Naive thymus-derived CD4-positive, alpha-beta T cell (primary cell): ENCODE results near the gene BORCS6. TPM values are rescaled to one million over a fixed set of nuclear protein-coding genes. Genes with fewer than 3 reads are reported as not detected.

Source experiments
- ATAC-seq: fragments of 150-1000 bp; cut with Tn5 transposase; 2 replicates; pipeline ENCODE4 v1.10.0; 2021; ENCODE audit warnings: mild to moderate bottlenecking, moderate library complexity
- CTCF ChIA-PET: fragments of 350-600 bp; sonication (Branson Sonifier 250); formaldehyde crosslinking; loops from one replicate; lab custom pipeline; 2021; ENCODE audit warnings: antibody characterized with exemption; lab: Charles Lee
- POLR2A ChIA-PET: fragments of 350-600 bp; sonication (Branson Sonifier 250); formaldehyde crosslinking; loops from one replicate; lab custom pipeline; 2021; ENCODE audit warnings: antibody characterized with exemption, inconsistent platforms; lab: Charles Lee
- DNase-seq, 9 donors: peaks; one replicate each; pipeline versions ENCODE4 v3.0.0 to v3.0.0-alpha.2; 2020 to 2022; ENCODE audit warnings: mixed read lengths in 1 of 9
- H3K27ac ChIP-seq: one replicate; pipeline ENCODE4 v1.7.0; 2013; ENCODE audit warnings: mild to moderate bottlenecking, low read depth, low read length, moderate library complexity
- H3K27me3 ChIP-seq, 2 donors: one replicate each; pipeline ENCODE4 v1.7.0; 2013; ENCODE audit warnings: low read length in 2 of 2, mild to moderate bottlenecking in 2 of 2, moderate library complexity in 2 of 2; ENCODE audit not compliant: control insufficient read depth in 2 of 2, insufficient read depth in 2 of 2
- H3K36me3 ChIP-seq, 3 experiments: 1 replicate in 2 of 3; 2 replicates in 1 of 3; pipeline ENCODE4 v1.7.0; 2013; ENCODE audit warnings: low read length in 3 of 3, mild to moderate bottlenecking in 3 of 3, moderate library complexity in 1 of 3; ENCODE audit not compliant: insufficient read depth in 3 of 3, control insufficient read depth in 2 of 3
- H3K4me1 ChIP-seq, 2 donors: one replicate each; pipeline ENCODE4 v1.7.0; 2013; ENCODE audit warnings: low read length in 2 of 2, mild to moderate bottlenecking in 2 of 2, moderate library complexity in 1 of 2; ENCODE audit not compliant: control insufficient read depth in 2 of 2, insufficient read depth in 2 of 2
- H3K4me3 ChIP-seq: 2 replicates; pipeline ENCODE4 v1.7.0; 2013; ENCODE audit warnings: mild to moderate bottlenecking, low read length
- H3K9me3 ChIP-seq, 3 experiments: 1 replicate in 2 of 3; 2 replicates in 1 of 3; pipeline ENCODE4 v1.7.0; 2013; ENCODE audit warnings: low read length in 3 of 3; ENCODE audit not compliant: control insufficient read depth in 2 of 3
- H3K27ac Mint-ChIP-seq, 9 donors: one replicate each; pipeline ENCODE4 v1.8.0; 2020 to 2022; ENCODE audit warnings: mixed read lengths in 9 of 9, mild to moderate bottlenecking in 8 of 9, moderate library complexity in 5 of 9, inconsistent platforms in 2 of 9
- H3K27me3 Mint-ChIP-seq, 5 donors: one replicate each; pipeline ENCODE4 v1.8.0; 2021 to 2022; ENCODE audit warnings: mixed read lengths in 5 of 5, mild to moderate bottlenecking in 1 of 5
- H3K36me3 Mint-ChIP-seq, 5 donors: one replicate each; pipeline ENCODE4 v1.8.0; 2020 to 2022; ENCODE audit warnings: mixed read lengths in 5 of 5, mild to moderate bottlenecking in 3 of 5, inconsistent platforms in 1 of 5
- H3K4me1 Mint-ChIP-seq, 7 donors: one replicate each; pipeline ENCODE4 v1.8.0; 2020 to 2022; ENCODE audit warnings: mixed read lengths in 7 of 7, mild to moderate bottlenecking in 3 of 7, inconsistent platforms in 1 of 7
- H3K4me3 Mint-ChIP-seq, 10 donors: one replicate each; pipeline ENCODE4 v1.8.0; 2020 to 2022; ENCODE audit warnings: mild to moderate bottlenecking in 10 of 10, mixed read lengths in 10 of 10, moderate library complexity in 6 of 10, inconsistent platforms in 2 of 10
- H3K9me3 Mint-ChIP-seq, 11 donors: one replicate each; pipeline ENCODE4 v1.8.0; 2020 to 2022; ENCODE audit warnings: mixed read lengths in 11 of 11, mild to moderate bottlenecking in 4 of 11, inconsistent platforms in 1 of 11, moderate library complexity in 1 of 11
- intact Hi-C, 2 donors: fragments of 100-400 bp; cut with micrococcal nuclease; formaldehyde crosslinking; loops; one replicate each; pipeline ENCODE4 v1.15.1; 2023
- polyA plus RNA-seq, 2 donors: library from polyadenylated mRNA; unstranded; fragments of 300-500 nt; fragmentation: Illumina TruSeq; gene quantifications; one replicate each; pipeline ENCODE4 v1.2.3, GENCODE V29; 2021
- total RNA-seq, 6 experiments: library from RNA in 5 of 6; stranded (reverse) in 5 of 6; gene quantifications; 1 replicate in 5 of 6; 2 replicates in 1 of 6; pipeline ENCODE4 v1.2.3 and lab custom pipeline; 2021 to 2026

Gene BORCS6
- total and polyA plus RNA-seq, 7 experiments from 2014 or later = 5.4 to 23.7 (median 15.8) TPM

DNA sequence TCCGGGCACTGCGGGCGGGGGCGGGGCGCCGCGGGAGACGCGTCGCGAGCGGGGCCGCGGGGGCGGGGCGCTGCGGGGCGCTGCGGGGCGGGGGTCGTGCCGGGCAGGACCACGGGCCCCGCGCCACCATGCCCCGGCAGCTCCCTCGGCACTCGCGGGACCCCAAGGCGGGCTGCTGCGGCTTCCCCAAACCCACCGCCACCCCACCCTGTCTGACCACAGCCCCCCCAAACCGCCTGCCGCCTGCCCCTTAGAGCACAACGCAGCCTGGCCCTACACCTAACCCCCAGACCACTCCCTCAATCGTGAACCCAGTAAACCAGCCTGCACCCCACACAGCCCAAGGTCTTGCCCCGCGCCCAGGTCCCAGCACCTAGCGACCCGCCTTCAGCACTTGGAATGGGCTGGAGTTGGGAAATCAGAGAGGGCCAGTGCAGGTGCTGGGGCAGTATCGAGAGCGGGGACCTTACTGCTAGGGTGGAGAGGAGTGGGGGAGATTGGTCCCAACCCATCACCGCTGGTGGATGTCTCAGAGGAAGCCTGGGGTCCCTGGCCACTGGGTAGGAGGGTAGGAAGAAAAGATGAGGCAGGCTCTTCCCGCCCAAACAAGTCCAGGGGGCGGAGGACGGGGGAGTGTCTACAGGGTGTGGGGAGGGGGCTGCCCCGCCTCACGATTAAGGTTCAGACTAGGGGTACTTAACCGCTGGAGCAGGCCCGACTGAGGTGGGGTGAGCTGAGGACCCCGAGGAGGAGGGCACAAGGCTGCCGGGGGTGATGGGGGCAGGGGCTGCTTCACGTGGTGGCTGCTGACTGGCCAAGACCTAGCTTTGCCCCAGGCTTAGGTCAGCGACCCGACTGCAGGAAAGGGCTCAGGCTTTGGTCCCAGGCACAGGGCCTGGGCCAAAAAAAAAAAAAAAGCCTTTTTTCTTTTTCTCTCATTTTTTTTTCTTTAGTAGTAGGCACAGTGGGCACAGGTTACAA is 26.7 kb downstream of the BORCS6 start:
- H3K27ac ChIP-seq = peak overlapping the region; percentile 100
- intact Hi-C loops = no loop called here
- peaks cover 0 to 3% of the 10 kb centered on the region in 2 donors for H3K27me3 ChIP-seq
- Mint-ChIP-seq H3K4me3 (peak overlapping the region; percentile 78 to 94 (median 85)), H3K27me3 (no peaks in the 10 kb centered on the region), H3K9me3 (peaks cover 0 to 3% (median 0%) of the 10 kb centered on the region in 11 donors), H3K36me3 (peaks cover 0 to 28% (median 17%) of the 10 kb centered on the region in 5 donors), H3K27ac (peak overlapping the region in 8 of 9 donors; percentile 94 to 99 (median 98)), H3K4me1 (peaks cover 47 to 66% (median 59%) of the 10 kb centered on the region in 7 donors)
- peak; percentile 11 for ATAC-seq
- peak in 5 of 9 donors; percentile 14 to 46 (median 22) for DNase-seq
- H3K9me3 ChIP-seq = no peaks in the 10 kb centered on the region
- peak overlapping the region; percentile 72 for H3K4me3 ChIP-seq
- ChIA-PET CTCF (interaction anchor here (1.0 to 1.5 kb wide), 5 partner anchors 10 to 60 kb away, joined by 3 to 6 read pairs (median 3); no protein-coding TSS in a partner anchor), POLR2A (interaction anchor here (0.6 to 14.5 kb wide), 21 partner anchors 8 to 925 kb away, joined by 3 to 820 read pairs (median 7); partner anchors contain the start of genes ALOXE3, BORCS6, CTC1 and GABARAP)
- peaks cover 41 to 54% of the 10 kb centered on the region in 2 donors for H3K4me1 ChIP-seq
- peaks cover 8 to 26% (median 13%) of the 10 kb centered on the region in 3 experiments for H3K36me3 ChIP-seq

DNA sequence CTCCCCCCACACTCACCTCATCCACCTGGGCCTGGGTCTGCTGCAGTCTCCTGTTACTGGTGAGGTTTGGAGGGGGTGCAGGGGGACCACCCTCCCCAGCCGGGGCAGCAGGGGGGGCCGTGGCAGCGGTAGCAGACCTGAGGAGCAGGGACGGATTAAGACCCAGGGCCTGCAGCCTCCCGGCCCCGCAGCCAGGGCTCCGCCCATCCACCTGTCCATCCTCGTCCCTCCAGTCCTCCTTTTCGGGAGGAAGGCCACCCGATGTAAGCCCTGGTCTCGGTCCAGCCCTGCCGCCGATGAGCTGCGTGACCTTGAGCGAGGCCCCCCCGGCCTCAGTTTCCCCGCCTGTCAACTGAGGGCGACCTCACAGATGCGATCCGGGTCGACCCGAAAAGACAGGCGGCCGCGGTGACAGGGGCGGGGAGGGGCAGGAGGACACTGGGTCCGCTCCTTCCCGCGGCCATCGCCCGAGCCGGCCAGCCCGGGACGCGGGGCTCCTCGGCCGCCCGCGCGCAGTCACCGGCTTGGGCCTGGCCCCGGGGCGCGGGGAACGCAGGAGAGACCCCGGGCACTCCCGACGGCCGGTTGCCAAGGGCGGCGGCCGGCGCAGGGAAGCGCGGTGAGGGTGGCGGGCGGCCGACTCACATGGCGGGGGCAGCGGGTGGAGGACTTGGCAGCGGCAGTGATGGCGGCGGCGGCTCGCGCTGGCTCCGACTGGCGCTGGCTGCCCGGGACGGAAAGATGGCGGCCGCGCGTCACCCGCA is 27.6 kb downstream of the BORCS6 start, which contains the start of gene VAMP2:
Gene VAMP2 (minus strand): TSS at position 716 of the 764 bp plus-strand sequence. CDS start 69 bp downstream, at position 647.
- Mint-ChIP-seq H3K4me1 (peaks cover 46 to 67% (median 59%) of the 10 kb centered on the region in 7 donors), H3K9me3 (peaks cover 0 to 3% (median 0%) of the 10 kb centered on the region in 11 donors), H3K27ac (peak within 1 kb of the TSS in 8 of 9 donors; percentile 94 to 99 (median 98)), H3K36me3 (peaks cover 0 to 29% (median 17%) of the 10 kb centered on the region in 5 donors), H3K27me3 (no peaks in the 10 kb centered on the region), H3K4me3 (peak within 1 kb of the TSS; percentile 78 to 94 (median 90))
- CTCF ChIA-PET = no interaction called here
- DNase-seq (peak; percentile 79 to 94 (median 88)), ATAC-seq (peak; percentile 74)
- H3K27me3 ChIP-seq = peaks cover 0 to 3% of the 10 kb centered on the region in 2 donors
- H3K4me1 ChIP-seq = peaks cover 41 to 56% of the 10 kb centered on the region in 2 donors
- intact Hi-C loops = no loop called here
- H3K27ac ChIP-seq = peak within 1 kb of the TSS; percentile 100
- peaks cover 8 to 26% (median 13%) of the 10 kb centered on the region in 3 experiments for H3K36me3 ChIP-seq
- no peaks in the 10 kb centered on the region for H3K9me3 ChIP-seq
- POLR2A ChIA-PET = interaction anchor here (0.6 to 14.5 kb wide), 9 partner anchors 9 to 475 kb away, joined by 3 to 820 read pairs (median 7); partner anchors contain the start of genes BORCS6, PER1, TMEM107 and TP53
- peak within 1 kb of the TSS; percentile 99 for H3K4me3 ChIP-seq

DNA sequence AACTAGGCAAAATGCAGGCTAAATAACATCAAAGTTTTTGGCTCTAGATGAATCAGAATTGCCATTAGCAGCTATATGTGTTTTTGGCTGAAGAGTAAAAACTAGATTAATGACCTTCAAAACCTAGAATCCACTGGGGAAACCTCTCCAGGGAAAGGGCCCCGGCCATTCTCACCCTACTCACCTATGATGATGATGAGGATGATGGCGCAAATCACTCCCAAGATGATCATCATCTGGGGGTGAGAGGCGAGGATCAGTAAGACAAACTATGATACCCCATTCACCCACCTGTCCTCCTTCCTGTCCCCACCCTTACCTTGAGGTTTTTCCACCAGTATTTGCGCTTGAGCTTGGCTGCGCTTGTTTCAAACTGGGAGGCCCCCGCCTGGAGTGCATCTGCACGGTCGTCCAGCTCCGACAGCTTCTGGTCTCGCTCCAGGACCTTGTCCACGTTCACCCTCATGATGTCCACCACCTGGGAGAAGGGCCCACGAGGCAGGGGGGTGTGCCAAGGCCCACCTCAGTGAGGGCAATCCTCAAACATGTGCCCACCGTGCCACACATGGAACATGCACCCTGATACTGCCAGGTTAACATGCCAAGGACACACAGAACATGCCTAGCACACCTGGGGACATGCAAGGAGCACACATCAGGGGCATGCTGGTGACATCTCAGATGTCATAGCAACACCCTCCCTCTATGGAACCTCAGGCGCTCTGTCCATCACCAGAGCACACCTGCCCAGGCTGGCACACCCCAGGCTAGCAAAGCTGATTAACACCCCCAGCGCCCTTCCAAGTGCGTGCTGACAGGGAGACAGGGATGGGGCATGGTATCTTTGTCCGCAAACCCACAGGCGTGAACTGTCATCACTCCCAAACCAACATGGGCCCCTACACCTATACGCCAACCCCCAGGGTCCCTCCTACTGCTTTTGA is 28.4 kb downstream of the BORCS6 start:
- ChIA-PET POLR2A (interaction anchor here (0.8 to 14.5 kb wide), 11 partner anchors 8 to 474 kb away, joined by 3 to 820 read pairs (median 7); partner anchors contain the start of genes BORCS6, CTC1, PER1 and TMEM107), CTCF (interaction anchor here (0.7 to 1.5 kb wide), 8 partner anchors 12 to 272 kb away, joined by 3 to 7 read pairs (median 4); partner anchors contain the start of gene TMEM107)
- Mint-ChIP-seq H3K4me1 (peaks cover 46 to 63% (median 57%) of the 10 kb centered on the region in 7 donors), H3K4me3 (peak overlapping the region; percentile 78 to 94 (median 90)), H3K27me3 (no peaks in the 10 kb centered on the region), H3K27ac (peak overlapping the region in 7 of 9 donors; percentile 86 to 97 (median 95)), H3K36me3 (peaks cover 0 to 29% (median 17%) of the 10 kb centered on the region in 5 donors), H3K9me3 (peaks cover 0 to 3% (median 0%) of the 10 kb centered on the region in 11 donors)
- intact Hi-C loops = no loop called here
- no peak for ATAC-seq
- Histone ChIP-seq H3K4me3 (peak overlapping the region; percentile 99), H3K27me3 (peaks cover 0 to 3% of the 10 kb centered on the region in 2 donors), H3K9me3 (no peaks in the 10 kb centered on the region), H3K4me1 (peaks cover 47 to 62% of the 10 kb centered on the region in 2 donors), H3K36me3 (peaks cover 8 to 26% (median 13%) of the 10 kb centered on the region in 3 experiments), H3K27ac (peak overlapping the region; percentile 100)
- DNase-seq = peak in 3 of 9 donors; percentile 22 to 28 (median 26)

DNA sequence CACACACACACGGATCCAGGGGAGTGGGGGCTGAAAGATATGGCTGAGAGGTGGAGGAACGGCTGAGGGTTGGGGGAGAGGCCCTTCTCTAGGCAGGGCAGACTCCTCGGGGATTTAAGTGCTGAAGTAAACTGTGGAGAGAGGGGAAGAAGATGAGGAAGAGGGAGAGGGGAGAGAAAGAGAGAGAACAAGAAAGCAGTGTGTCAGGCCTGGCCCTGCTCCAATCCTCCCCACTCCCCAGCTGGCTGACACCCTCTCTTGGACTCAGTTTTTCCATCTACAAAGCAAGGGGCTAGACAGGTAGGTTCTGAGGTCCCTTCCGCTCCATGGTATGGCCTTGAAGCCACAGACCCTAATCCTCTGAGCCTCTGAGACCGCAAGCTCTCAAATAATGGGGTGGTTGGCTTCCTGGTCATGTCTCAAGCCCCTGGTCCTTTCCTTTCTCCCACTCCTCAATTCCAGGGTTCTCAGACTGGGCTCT is 29.2 kb downstream of the BORCS6 start:
- Mint-ChIP-seq H3K4me3 (peak overlapping the region; percentile 78 to 94 (median 90)), H3K27me3 (no peaks in the 10 kb centered on the region), H3K36me3 (peaks cover 0 to 29% (median 17%) of the 10 kb centered on the region in 5 donors), H3K4me1 (peaks cover 45 to 60% (median 56%) of the 10 kb centered on the region in 7 donors), H3K9me3 (peaks cover 0 to 3% (median 0%) of the 10 kb centered on the region in 11 donors), H3K27ac (peak overlapping the region in 7 of 9 donors; percentile 86 to 97 (median 94))
- Histone ChIP-seq H3K4me3 (peak overlapping the region; percentile 99), H3K9me3 (no peaks in the 10 kb centered on the region), H3K4me1 (peaks cover 50 to 62% of the 10 kb centered on the region in 2 donors), H3K27me3 (peaks cover 0 to 3% of the 10 kb centered on the region in 2 donors), H3K27ac (peak overlapping the region; percentile 100), H3K36me3 (peaks cover 8 to 29% (median 13%) of the 10 kb centered on the region in 3 experiments)
- ChIA-PET CTCF (interaction anchor here (0.7 to 1.5 kb wide), 7 partner anchors 13 to 271 kb away, joined by 3 to 7 read pairs (median 4); partner anchors contain the start of gene TMEM107), POLR2A (interaction anchor here (0.6 to 14.5 kb wide), 11 partner anchors 9 to 767 kb away, joined by 3 to 820 read pairs (median 8); partner anchors contain the start of genes BORCS6, CTC1, HES7 and PER1)
- intact Hi-C loops = no loop called here
- ATAC-seq (no peak), DNase-seq (peak in 1 of 9 donors; percentile 45)

DNA sequence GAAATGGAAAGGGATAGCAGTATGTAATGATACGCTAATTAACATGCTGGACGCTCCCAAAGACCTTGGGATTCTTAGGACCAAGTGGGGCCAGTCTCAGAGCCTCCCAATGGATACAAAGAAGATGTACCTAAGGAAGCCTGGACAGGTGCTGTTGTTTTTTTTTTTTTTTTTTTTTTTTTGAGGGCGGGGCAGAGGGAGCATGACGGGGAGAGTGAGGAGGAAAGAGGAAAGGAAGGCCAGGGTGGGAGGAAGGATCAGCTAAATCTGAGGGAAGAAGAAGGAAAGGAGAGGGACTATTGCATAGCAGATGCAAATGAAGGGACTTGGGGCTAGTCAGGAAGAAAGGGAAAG is 29.8 kb downstream of the BORCS6 start:
- H3K27me3 ChIP-seq = peaks cover 0 to 3% of the 10 kb centered on the region in 2 donors
- H3K9me3 ChIP-seq = no peaks in the 10 kb centered on the region
- Mint-ChIP-seq H3K27ac (peak overlapping the region in 7 of 9 donors; percentile 85 to 97 (median 94)), H3K4me1 (peaks cover 46 to 63% (median 59%) of the 10 kb centered on the region in 7 donors), H3K9me3 (peaks cover 0 to 3% (median 0%) of the 10 kb centered on the region in 11 donors), H3K36me3 (peaks cover 0 to 29% (median 17%) of the 10 kb centered on the region in 5 donors), H3K4me3 (peak overlapping the region; percentile 67 to 92 (median 89)), H3K27me3 (no peaks in the 10 kb centered on the region)
- no peak for ATAC-seq
- ChIA-PET CTCF (interaction anchor here (0.7 to 2.4 kb wide), 4 partner anchors 8 to 140 kb away, joined by 3 to 10 read pairs (median 5); no protein-coding TSS in a partner anchor), POLR2A (interaction anchor here (0.6 to 14.5 kb wide), 8 partner anchors 21 to 767 kb away, joined by 3 to 820 read pairs (median 20); partner anchors contain the start of genes BORCS6, CTC1, HES7 and TMEM107)
- intact Hi-C loops = no loop called here
- peaks cover 8 to 31% (median 13%) of the 10 kb centered on the region in 3 experiments for H3K36me3 ChIP-seq
- DNase-seq = no peak
- peaks cover 55 to 65% of the 10 kb centered on the region in 2 donors for H3K4me1 ChIP-seq
- H3K4me3 ChIP-seq = no peak overlapping the region
- peak overlapping the region; percentile 100 for H3K27ac ChIP-seq
